ENCODE measurements around the gene HILPDA. TPM values are rescaled to one million over a fixed set of nuclear protein-coding genes. Genes with fewer than 3 reads are reported as not detected.

HILPDA gene
- total RNA-seq, 2 experiments from 2014 or later = 1.7 TPM

DNA sequence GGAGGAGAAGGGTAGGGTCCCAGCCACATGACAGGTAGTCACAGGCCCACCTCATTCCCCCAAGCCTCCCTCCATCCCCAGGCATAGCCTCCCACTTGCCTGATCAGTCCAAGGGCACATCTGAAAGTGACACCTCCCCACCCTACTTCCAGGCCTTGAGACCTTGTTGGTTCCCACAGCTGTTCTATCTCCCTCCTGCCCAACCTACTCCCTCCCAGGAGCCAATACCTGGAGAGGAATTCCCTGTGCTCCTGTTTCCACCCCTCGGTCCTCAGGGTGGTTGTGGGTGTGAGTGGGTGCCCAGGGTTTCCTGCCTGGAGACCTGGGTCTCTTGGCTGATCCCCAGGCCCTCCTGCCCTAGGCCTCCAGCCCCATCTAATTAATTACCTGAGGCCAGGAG is 34.3 kb upstream of the HILPDA start:
- Histone ChIP-seq H3K4me3 (ENCODE audit: low read length) (no peak overlapping the region), H3K27ac (ENCODE audit: low read depth in 1 of 2, low read length in 2 of 2) (no peak overlapping the region), H3K36me3 (ENCODE audit: insufficient read depth, low read length) (no peaks in the 10 kb centered on the region), H3K9me3 (ENCODE audit: control insufficient read depth in 1 of 2, insufficient read depth in 1 of 2, low read length in 2 of 2) (no peaks in the 10 kb centered on the region), H3K4me1 (ENCODE audit: insufficient read depth, low read length) (peaks cover 6% of the 10 kb centered on the region), H3K27me3 (ENCODE audit: control insufficient read depth in 1 of 2, insufficient read depth in 2 of 2, low read length in 2 of 2) (no peaks in the 10 kb centered on the region)
- intact Hi-C loops (cut with DNase I, micrococcal nuclease) = loop anchor here in 1 of 2 experiments (10.0 kb wide), 1 partner anchor 77 kb away; the partner anchor contains the start of gene RBM28
- Mint-ChIP-seq H3K9me3 (no peaks in the 10 kb centered on the region), H3K27ac (no peak overlapping the region), H3K27me3 (no peaks in the 10 kb centered on the region), H3K4me1 (ENCODE audit: low read depth) (no peaks in the 10 kb centered on the region), H3K4me3 (no peak overlapping the region), H3K36me3 (ENCODE audit: low read depth) (no peaks in the 10 kb centered on the region)
- POLR2A ChIA-PET = no interaction called here
- TF ChIP-seq, protein P1, sequence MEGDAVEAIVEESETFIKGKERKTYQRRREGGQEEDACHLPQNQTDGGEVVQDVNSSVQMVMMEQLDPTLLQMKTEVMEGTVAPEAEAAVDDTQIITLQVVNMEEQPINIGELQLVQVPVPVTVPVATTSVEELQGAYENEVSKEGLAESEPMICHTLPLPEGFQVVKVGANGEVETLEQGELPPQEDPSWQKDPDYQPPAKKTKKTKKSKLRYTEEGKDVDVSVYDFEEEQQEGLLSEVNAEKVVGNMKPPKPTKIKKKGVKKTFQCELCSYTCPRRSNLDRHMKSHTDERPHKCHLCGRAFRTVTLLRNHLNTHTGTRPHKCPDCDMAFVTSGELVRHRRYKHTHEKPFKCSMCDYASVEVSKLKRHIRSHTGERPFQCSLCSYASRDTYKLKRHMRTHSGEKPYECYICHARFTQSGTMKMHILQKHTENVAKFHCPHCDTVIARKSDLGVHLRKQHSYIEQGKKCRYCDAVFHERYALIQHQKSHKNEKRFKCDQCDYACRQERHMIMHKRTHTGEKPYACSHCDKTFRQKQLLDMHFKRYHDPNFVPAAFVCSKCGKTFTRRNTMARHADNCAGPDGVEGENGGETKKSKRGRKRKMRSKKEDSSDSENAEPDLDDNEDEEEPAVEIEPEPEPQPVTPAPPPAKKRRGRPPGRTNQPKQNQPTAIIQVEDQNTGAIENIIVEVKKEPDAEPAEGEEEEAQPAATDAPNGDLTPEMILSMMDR (IDR thresholded peaks at IDR 0.05) = no peak
- ATAC-seq (ENCODE audit: poor library complexity) = no peak
- no peak for DNase-seq
- CTCF ChIA-PET = no interaction called here

DNA sequence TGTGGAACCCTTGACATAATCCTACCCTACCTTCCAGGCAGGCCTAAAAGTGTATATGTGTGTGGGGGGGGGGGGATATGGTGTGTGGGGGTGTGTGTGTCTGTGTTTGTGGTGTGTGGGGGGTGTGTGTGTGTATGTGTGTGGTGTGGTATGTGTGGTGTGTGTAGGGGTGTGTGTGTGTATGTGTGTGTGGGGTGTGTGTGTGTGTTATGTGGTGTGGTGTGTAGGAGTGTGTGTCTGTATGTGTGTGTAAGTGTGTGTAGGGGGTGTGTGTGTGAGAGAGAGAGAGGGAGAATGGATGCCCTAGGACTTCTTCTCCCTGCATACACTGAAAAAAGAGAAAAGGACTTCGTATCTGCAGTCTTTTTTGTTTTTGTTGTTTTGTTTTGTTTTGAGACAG is 33.6 kb upstream of the HILPDA start:
- H3K9me3 Mint-ChIP-seq = no peaks in the 10 kb centered on the region
- intact Hi-C loops (cut with DNase I, micrococcal nuclease) = loop anchor here in 1 of 2 experiments (10.0 kb wide), 1 partner anchor 77 kb away; the partner anchor contains the start of gene RBM28
- no peaks in the 10 kb centered on the region for H3K27me3 Mint-ChIP-seq
- no peak overlapping the region for H3K4me3 Mint-ChIP-seq
- ATAC-seq (ENCODE audit: poor library complexity) = no peak
- Histone ChIP-seq H3K36me3 (ENCODE audit: insufficient read depth, low read length) (no peaks in the 10 kb centered on the region), H3K4me1 (ENCODE audit: insufficient read depth, low read length) (peaks cover 6% of the 10 kb centered on the region), H3K4me3 (ENCODE audit: low read length) (no peak overlapping the region), H3K9me3 (ENCODE audit: control insufficient read depth in 1 of 2, insufficient read depth in 1 of 2, low read length in 2 of 2) (no peaks in the 10 kb centered on the region), H3K27ac (ENCODE audit: low read depth in 1 of 2, low read length in 2 of 2) (no peak overlapping the region), H3K27me3 (ENCODE audit: control insufficient read depth in 1 of 2, insufficient read depth in 2 of 2, low read length in 2 of 2) (no peaks in the 10 kb centered on the region)
- DNase-seq = no peak
- H3K4me1 Mint-ChIP-seq (ENCODE audit: low read depth) = no peaks in the 10 kb centered on the region
- H3K36me3 Mint-ChIP-seq (ENCODE audit: low read depth) = no peaks in the 10 kb centered on the region
- TF ChIP-seq, protein P1 (IDR thresholded peaks at IDR 0.05) = no peak
- ChIA-PET CTCF (no interaction called here), POLR2A (no interaction called here)
- no peak overlapping the region for H3K27ac Mint-ChIP-seq

GRCh38 chr7:128422842-128423241 is 32.8 kb upstream of the HILPDA start:
- ATAC-seq (ENCODE audit: poor library complexity) = no peak
- no peaks in the 10 kb centered on the region for H3K27me3 Mint-ChIP-seq
- DNase-seq = peak in 3 of 14 experiments; percentile 32 to 63 (median 59)
- CTCF ChIA-PET = interaction anchor here (6.7 kb wide), 1 partner anchor 38 kb away, joined by 162 read pairs; no protein-coding TSS in a partner anchor
- Histone ChIP-seq H3K36me3 (ENCODE audit: insufficient read depth, low read length) (no peaks in the 10 kb centered on the region), H3K4me1 (ENCODE audit: insufficient read depth, low read length) (peaks cover 8% of the 10 kb centered on the region), H3K9me3 (ENCODE audit: control insufficient read depth in 1 of 2, insufficient read depth in 1 of 2, low read length in 2 of 2) (no peaks in the 10 kb centered on the region), H3K4me3 (ENCODE audit: low read length) (no peak overlapping the region), H3K27me3 (ENCODE audit: control insufficient read depth in 1 of 2, insufficient read depth in 2 of 2, low read length in 2 of 2) (no peaks in the 10 kb centered on the region), H3K27ac (ENCODE audit: low read depth in 1 of 2, low read length in 2 of 2) (no peak overlapping the region)
- H3K4me3 Mint-ChIP-seq = no peak overlapping the region
- no peaks in the 10 kb centered on the region for H3K4me1 Mint-ChIP-seq (ENCODE audit: low read depth)
- no peak overlapping the region for H3K27ac Mint-ChIP-seq
- H3K9me3 Mint-ChIP-seq = no peaks in the 10 kb centered on the region
- intact Hi-C loops (cut with DNase I, micrococcal nuclease) = loop anchor here in 1 of 2 experiments (10.0 kb wide), 1 partner anchor 78 kb away; the partner anchor contains the start of gene RBM28
- TF ChIP-seq, protein P1 (IDR thresholded peaks at IDR 0.05) = no peak
- no peaks in the 10 kb centered on the region for H3K36me3 Mint-ChIP-seq (ENCODE audit: low read depth)
- POLR2A ChIA-PET = no interaction called here
